Stimulated activated CD8-positive, alpha-beta memory T cell treated with anti-CD3 and anti-CD28 coated beads, Interleukin-7, amount 100 ng/mL, for 1 hour (primary cell): ENCODE data around the gene FOXG1.

Experiments
- DNase-seq, 2 donors: peaks; one replicate each; pipeline ENCODE4 v3.0.0-alpha.2; 2020; ENCODE audit warnings: low read depth in 2 of 2

The FOXG1 gene

DNA sequence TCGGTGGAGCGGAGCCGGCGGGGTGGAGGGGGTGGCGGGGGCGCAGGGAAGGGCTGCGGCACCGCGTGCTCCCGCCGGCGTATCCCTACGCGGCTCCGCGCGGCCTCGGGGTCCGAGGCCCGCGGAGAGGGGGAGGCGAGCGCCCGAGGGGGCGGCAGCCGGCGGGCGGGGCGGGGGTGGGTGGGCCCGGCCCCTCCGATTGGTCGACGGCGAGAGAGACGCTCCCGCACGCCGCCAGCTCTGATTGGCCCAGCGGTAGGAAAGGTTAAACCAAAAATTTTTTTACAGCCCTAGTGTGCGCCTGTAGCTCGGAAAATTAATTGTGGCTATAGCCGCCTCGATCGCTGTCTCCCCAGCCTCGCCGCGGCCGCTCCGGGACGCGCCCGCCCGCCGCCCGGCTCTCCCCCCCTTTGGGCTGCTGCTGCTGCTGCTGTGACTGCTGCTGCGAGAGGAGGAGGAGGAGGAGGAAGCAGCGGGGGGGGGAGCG is at the start of gene FOXG1:
Gene FOXG1 (plus strand): TSS at position 319 of the 487 bp plus-strand sequence. CDS start 493 bp downstream, outside the sequence.
- DNase-seq: no peak

GRCh38 chr14:28719130-28719529 is 47.5 kb upstream of the FOXG1 start:
- no peak for DNase-seq

GRCh38 chr14:28731358-28731757 is 35.2 kb upstream of the FOXG1 start:
- DNase-seq: no peak

DNA sequence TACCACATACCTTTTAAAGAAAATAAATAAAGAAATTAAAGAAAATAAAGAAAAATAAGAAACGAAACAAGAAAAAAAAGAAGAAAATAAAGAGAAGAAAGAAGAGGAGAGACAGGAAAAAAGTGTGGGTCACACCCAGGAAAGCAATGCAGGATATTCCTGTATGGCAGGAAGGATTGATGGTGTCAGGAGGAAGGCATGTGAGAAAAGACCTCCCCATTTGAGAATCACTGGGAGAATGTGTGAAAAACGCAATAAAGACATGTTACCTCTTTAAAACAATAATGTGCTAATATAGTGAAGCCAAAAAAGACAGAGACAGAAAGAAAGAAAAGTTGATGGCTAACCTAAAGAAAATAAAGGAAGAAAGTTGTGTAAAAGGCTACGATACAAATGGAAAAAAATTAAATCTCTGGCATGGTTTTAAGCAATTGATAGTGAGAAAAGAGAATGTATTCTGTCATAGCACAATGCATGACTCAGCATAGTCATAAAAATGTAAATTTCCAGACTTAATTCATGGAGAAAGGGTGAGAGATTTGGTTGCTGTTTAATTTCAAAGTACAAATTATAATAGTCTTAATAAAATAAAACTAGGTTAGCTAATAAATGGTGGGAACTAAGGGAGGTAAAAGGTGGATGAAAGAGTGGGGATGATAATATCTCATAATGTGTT is 24.3 kb upstream of the FOXG1 start:
- DNase-seq: no peak

GRCh38 chr14:28744126-28744525 is 22.5 kb upstream of the FOXG1 start:
- no peak for DNase-seq

- no peak for DNase-seq
Observed at GRCh38 chr14:28745176-28745575, 21.4 kb upstream of the FOXG1 start.

- DNase-seq: no peak
Observed at GRCh38 chr14:28746247-28746646, 20.3 kb upstream of the FOXG1 start.

GRCh38 chr14:28751467-28752058 is 15.0 kb upstream of the FOXG1 start:
- DNase-seq: no peak

DNA sequence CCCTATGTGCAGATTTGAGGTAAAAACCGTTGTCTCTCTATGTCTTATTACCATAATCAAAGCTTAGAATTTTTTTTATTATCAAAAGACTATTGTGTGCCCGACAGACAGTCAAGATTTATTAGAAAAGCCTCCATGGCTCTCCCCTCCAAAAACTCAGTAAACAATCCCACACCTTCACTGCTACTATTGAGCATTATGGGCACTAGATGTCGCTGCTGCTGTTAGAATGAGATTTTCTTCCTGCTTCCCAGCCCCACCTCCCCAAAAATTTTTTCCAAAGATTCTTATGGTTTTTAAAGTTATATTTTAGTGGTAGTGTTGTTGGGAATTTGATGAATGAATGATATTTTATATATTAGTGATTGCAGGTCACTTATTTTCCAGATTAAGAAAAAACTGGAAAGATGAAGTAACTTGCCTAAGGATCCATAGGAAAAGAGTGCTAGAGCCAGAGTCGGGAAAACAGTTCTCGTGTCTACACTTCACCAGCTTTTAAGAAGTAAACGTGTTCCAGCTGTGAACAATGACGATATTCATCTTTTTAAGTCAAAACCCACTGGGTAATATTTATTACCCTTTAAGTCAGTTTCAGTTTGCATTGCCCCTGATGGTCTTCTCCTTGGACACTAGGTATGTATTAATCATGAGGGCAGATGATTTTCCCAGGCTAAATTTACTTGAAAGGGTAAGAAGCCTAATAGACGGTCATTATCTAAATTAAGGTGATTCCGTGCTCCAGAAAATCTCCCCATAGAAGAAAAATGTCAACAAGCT is 12.2 kb upstream of the FOXG1 start:
- no peak for DNase-seq

DNA sequence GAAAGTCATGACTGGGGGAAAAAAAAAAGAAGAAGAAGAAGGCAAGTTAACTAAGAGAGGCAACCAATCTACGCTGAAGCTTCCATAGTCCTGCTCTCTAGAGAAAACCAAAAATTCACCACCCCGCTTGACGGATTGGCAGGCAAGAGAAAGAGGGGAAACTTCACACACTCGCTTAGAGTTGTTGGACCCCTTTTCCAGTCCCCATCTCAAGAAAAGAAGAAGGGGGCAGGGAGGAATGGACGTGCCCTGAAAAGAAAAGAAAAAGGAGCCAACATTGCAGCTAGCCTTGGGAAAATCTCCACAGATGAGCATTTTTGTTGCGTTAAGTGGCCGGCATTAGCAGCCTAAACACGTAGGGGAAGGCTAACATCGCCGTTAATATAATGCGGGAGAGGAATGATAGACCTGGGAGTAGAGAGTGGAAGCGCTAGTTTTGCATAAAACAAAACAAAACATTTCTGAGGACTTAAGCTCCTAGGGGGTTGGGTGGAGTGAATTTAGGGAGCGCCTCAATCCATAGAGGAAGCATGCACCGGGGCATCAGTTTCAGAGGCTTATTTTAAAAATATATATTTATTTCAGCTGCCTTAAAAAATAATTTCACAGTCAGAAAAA is 11.3 kb upstream of the FOXG1 start:
- no peak for DNase-seq

- no peak for DNase-seq
Observed at GRCh38 chr14:28755884-28756268, 10.7 kb upstream of the FOXG1 start.

DNA sequence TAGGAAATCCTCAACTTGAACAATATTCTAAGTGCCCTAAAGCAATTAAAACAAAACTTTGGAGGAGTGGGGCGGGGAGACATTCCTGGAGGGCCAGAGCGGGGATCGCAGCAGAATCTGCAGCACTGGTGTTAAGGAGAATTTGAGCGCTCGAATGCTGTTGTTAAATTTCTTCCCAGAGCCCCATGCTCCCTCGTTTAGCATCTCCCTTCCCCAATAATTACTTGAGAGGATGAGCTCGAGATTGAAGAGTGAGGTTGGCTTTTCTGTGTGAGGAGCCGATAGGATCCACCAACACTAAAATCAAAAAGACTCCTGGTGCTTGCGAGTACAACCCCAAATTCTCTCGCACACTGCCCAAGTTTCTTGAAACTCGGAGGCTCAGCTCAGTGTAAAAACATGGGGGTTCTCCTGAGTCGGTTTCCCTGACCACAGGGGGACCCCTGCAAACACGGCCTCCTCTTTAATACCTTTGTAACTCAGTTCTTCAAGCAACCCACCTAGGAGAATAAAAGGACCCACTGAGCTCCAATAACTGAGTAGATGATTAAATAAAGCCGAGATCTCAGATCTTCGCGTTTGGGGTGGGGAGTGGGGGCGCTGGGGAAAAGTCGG is 10.2 kb upstream of the FOXG1 start:
- DNase-seq: no peak

DNA sequence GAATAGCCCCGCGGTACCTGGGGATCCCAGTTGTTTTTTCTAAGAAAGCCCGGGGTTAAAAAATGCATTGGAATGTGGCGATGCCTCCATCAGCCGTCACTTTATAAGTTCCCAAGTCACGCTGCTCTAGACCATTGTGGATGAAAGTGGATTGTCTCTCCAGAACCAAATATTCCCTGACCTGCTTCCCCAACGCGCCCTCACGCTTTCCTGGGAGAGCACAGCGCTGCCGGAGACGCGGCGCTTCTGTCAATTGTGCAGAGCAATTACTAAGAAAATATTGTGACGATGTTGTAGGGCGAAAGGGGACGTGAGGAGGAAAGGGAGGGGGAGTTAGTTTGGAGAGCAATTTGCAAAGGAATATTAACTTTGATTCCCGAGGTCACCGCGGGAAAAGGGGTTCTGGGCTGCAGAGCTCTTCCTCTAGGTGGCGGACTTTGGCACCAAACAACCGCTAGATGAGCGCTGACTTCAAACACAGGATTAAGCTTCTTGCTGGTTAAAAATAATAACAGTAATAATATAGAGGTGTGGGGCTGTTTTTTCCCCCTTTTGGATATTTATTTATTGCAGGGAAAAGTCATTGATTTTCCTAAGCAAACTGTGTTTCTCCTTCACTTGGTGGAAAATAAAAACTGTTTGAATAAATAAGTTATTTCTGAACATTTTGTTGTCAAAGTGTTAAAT is 9.6 kb upstream of the FOXG1 start:
- no peak for DNase-seq

- DNase-seq: no peak
Observed at GRCh38 chr14:28757786-28758185, 8.8 kb upstream of the FOXG1 start.

DNA sequence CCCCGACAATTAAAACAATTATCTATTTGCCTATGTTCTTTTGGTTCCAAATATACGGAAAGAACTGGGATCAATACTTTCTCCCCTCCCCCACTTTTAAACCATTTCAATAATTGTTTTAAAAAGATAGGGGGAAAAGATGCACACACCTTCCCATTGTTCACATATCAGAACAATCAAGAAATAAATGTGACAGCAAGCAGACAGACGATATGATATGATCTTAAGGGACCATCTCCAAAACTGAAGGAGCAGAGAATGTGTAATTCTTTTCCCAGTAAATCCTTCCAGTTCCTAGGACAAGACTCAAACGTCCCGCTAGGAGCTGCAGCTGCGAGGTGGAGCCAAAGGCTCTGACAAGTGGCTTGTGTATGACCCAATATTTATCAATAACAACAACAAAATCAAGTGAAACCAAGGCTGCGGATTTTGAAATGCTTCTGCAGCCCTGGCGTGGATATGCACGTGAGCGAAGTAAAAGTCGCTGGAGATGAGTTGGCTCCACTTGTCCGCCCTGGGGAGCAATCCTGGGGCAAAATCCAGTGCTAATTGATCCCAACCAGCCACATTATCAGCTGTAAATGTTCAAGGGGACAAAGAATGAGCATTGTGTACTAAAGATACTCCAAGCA is 8.2 kb upstream of the FOXG1 start:
- DNase-seq: no peak

DNA sequence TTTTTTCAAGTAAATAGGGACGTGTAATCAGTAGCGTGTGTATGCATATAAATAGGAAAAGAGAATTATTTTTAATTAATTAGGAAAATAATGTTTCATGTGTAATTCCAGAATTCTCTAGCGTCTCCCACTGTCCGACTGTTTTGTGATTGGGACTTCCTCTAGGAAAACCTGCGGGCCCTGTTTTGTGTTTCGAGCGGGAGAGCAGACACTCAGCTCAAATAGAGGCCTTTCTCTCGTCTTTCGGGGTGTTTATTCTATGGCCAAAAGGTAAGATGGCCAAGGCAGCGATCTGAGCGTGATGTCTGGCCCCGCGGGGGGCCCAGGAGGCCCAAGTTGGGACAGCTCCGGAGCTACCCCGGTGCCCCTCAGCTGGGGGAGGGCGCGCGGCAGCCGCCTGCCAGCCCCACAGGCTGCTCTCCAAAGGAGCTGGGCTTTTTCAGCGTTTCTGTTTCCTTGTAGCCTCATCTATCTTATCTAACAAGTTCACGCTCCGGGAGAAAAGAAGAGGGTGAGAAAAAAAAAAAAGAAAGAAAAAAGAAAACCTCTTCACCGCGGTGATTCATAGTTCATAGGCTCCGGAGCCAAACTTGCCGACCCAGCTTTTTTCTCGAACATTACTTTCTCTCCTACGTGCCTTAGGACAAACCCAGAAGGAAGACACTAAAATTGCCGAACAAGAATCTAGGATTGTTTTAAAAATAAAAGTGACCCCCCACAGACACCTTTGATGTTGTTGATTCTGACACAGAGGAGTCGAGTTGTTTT is 7.5 kb upstream of the FOXG1 start:
- no peak for DNase-seq

GRCh38 chr14:28759653-28760313 is 6.8 kb upstream of the FOXG1 start:
- no peak for DNase-seq

DNA sequence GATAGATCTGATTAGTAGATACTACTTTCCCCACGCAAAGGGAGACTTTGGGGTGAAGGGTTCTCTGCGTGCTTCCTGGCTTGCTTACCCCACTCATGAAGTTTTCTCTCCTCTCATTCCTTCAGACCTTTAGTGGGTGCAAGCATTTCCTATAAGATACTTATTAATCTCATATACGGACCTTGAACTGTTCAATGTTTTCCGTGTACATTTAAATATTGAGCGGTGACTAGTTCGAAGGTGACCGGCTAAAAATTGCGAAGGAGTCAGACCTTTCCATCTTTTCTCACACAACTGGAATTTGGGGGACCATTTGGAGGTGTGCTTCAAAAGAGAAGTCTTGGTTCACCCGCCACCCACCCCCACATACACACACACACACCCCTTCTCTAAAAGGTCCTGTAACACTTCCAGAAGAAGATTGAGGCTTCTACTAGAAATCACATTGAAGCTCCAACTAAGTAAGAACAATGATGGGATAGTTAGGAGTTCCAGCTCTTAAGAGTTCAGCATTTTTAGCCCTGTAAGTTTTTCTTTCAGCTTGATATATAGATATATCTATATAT is 6.1 kb upstream of the FOXG1 start:
- no peak for DNase-seq
